Fibroblast of the aortic adventitia (primary cell): ENCODE measurements around the gene SERPINA3. TPM values are rescaled to one million over a fixed set of nuclear protein-coding genes. Genes with fewer than 3 reads are reported as not detected.

Experiments
- DNase-seq: peaks from one replicate; pipeline ENCODE4 v3.0.0-alpha.2; 2010; ENCODE audit warnings: low read depth
- H3K4me3 ChIP-seq: 2 replicates; pipeline ENCODE4 v1.5.1; 2011; ENCODE audit warnings: low read depth, mild to moderate bottlenecking, control low read depth, low read length, moderate library complexity
- CTCF ChIP-seq: IDR thresholded peaks from 2 replicates; pipeline ENCODE4 v1.5.1; 2011; ENCODE audit warnings: mild to moderate bottlenecking, low read length, control low read depth, inconsistent platforms; ENCODE audit not compliant: insufficient read depth
- total RNA-seq: library from RNA; depleted of rRNA; stranded (reverse); fragments of >200 nt; gene quantifications from 2 replicates; pipeline ENCODE4 v1.2.3, GENCODE V29; 2012; ENCODE audit warnings: low replicate concordance

Gene SERPINA3
- total RNA-seq, 1 donor: 13.6 TPM

DNA sequence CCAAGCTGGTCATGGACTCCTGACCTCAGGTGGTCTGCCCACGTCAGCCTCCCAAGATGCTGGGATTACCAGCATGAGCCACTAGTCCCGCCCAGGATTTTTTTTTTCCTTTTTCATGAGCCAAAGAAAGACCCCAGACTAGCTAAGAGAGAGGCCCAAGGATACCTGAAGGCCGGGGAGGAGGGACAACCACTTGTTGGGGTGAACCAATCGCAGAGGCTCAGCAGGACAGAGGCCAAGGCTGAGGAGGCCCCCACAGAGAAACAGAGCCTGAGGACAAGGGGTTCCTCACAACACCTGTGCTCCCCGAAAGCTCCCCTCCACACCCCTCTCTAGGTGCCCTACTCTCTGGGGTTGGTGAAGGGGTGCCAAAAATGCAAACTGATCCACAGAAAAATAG is 1.0 kb upstream of the SERPINA3 start:
- DNase-seq: no peak
- TF ChIP-seq CTCF: no peak
- H3K4me3 ChIP-seq: no peak overlapping the region

GRCh38 chr14:94612580-94613554 is 676 bp downstream of the SERPINA3 start:
- TF ChIP-seq CTCF: no peak
- no peak overlapping the region for H3K4me3 ChIP-seq
- peak; percentile 72 for DNase-seq

- H3K4me3 ChIP-seq: no peak overlapping the region
- no peak for DNase-seq
- TF ChIP-seq CTCF: no peak
These were observed 1.8 kb downstream of the SERPINA3 start for GRCh38 chr14:94613720-94614644.

DNA sequence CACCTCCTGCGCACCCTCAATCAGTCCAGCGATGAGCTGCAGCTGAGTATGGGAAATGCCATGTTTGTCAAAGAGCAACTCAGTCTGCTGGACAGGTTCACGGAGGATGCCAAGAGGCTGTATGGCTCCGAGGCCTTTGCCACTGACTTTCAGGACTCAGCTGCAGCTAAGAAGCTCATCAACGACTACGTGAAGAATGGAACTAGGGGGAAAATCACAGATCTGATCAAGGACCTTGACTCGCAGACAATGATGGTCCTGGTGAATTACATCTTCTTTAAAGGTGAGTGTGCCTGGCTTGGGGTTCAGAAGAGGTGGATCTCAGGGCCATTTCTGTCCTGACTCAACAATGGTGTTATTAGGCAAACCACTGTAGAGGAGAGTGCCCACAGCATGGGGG is 2.6 kb downstream of the SERPINA3 start:
- H3K4me3 ChIP-seq: no peak overlapping the region
- TF ChIP-seq CTCF: no peak
- DNase-seq: no peak

DNA sequence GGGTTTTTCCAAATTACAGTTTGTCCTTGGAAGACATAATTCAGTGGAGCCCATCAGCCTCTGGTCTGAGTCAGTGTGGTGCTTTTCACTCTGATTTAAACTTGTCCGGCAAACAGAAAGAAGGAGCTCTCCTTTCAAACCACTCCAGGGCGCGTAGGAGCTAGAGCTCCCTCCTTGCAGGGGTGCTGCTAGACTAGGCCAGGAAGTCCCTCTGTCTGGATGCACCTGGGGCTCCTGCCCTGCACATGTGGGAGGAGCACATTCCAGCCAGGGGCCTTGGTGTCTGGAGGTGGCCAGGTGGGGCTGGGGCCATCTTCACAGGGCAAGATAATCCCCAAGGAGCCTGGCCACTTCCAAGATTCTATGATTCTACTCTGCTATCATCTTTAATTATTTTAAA is 3.1 kb downstream of the SERPINA3 start:
- DNase-seq: no peak
- TF ChIP-seq CTCF: no peak
- no peak overlapping the region for H3K4me3 ChIP-seq

DNA sequence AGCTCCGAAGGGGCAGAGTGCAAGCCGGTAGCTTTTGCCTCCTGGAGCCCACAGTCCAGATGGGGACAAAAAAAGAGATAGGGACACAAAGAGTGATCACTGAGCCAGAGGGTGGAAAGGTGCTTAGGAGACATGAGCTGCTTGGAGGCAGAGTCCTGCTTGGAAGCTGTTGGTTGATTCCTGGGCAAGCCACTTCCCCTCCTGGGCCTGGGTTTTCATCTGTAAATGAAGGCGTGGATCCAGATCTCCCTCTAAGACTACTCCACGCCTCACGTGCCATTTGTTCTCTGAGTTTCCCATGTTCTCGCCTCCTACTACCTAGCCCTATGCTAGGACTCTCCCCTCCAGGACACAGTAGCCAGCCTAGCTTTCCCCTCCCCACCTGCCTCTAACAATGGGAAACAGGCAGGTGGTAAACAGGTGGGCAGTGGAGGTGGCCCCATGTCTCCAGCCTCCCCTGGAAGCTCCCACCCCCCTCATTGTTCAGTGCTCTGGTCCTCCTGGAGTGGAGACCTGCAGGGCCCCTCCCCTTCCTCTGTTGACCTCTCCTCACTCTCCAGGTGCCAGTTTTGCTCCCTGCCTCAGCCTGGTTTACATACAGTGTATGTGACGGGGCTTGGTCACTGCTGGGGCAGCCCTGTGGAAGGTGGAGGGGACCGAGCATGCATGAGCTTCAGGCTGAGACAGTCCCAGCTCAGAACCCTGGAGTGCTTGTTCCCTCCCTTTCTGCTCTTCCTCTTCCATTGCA is 3.8 kb downstream of the SERPINA3 start:
- no peak for TF ChIP-seq CTCF

More for the DNA sequence above, 3.8 kb downstream of the SERPINA3 start:
- DNase-seq: no peak
- H3K4me3 ChIP-seq: no peak overlapping the region
